ENCODE data around the gene GSAP.
"Not testable (repeated sequence)": the region's sequence is repeated elsewhere in the genome, so short reads cannot be mapped to it uniquely, and the experiment has no call there.

Gene GSAP

DNA sequence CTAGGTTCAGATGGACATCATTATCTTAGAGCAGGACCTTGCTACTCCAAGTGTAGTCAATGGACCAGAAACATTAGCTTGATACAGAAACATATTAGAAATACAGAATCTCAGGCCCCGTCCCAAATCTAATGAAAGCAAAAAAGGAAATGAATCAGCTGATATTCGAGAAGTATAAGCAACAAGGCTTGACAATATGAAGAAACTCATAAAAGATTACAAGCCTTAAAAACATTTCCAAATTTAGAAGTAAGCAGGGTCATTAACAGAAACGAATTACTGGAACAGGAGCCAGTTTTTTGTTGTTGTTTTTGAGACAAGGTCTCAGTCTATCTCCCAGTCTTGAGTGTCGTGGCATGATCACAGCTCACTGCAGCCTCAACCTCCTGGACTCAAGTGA lies 40.5 kb upstream of the GSAP start:
- TF ChIP-seq CTCF (IDR thresholded peaks at IDR 0.05) = no peak
- H3K4me1 ChIP-seq = no peaks in the 10 kb centered on the region
- H3K79me2 ChIP-seq = no peaks in the 10 kb centered on the region
- H3K9ac ChIP-seq = no peak overlapping the region
- no peaks in the 10 kb centered on the region for H3K9me3 ChIP-seq (ENCODE audit: control insufficient read depth, low read length)
- no peaks in the 10 kb centered on the region for H3K36me3 ChIP-seq (ENCODE audit: control insufficient read depth, insufficient read depth, low read length)
- no peak overlapping the region for H3K27ac ChIP-seq
- H3K4me3 ChIP-seq (ENCODE audit: low read depth, low read length) = no peak overlapping the region
- H2AFZ ChIP-seq = no peak overlapping the region
- H3K4me2 ChIP-seq (ENCODE audit: low read length) = no peak overlapping the region
- H3K27me3 ChIP-seq (ENCODE audit: control insufficient read depth, insufficient read depth, low read length) = no peaks in the 10 kb centered on the region

DNA sequence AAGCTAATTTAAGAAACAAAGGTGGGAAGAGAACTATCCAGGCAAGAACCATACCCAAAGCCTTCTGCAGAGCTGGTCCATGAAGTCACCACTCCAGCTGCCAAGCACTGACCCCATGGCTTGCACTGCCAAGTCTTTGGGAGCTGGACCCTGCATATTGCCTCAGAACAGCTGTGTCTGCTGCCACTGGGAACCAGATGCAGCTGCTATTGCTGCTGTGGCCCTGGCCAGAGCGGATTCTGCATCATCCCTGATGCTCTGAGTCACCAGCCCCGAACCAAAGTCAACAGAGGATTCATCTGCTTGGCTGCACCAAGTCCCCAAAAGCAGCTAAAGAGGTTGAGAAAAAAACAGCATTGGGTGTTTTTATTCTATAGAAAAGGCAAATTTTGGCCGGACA lies 39.2 kb upstream of the GSAP start:
- Histone ChIP-seq H3K9ac (no peak overlapping the region), H3K27ac (no peak overlapping the region), H3K4me1 (no peaks in the 10 kb centered on the region), H2AFZ (no peak overlapping the region), H3K4me3 (ENCODE audit: low read depth, low read length) (no peak overlapping the region), H3K9me3 (ENCODE audit: control insufficient read depth, low read length) (no peaks in the 10 kb centered on the region), H3K36me3 (ENCODE audit: control insufficient read depth, insufficient read depth, low read length) (no peaks in the 10 kb centered on the region), H3K79me2 (no peaks in the 10 kb centered on the region), H3K4me2 (ENCODE audit: low read length) (no peak overlapping the region), H3K27me3 (ENCODE audit: control insufficient read depth, insufficient read depth, low read length) (no peaks in the 10 kb centered on the region)
- TF ChIP-seq CTCF (IDR thresholded peaks at IDR 0.05) = no peak

DNA sequence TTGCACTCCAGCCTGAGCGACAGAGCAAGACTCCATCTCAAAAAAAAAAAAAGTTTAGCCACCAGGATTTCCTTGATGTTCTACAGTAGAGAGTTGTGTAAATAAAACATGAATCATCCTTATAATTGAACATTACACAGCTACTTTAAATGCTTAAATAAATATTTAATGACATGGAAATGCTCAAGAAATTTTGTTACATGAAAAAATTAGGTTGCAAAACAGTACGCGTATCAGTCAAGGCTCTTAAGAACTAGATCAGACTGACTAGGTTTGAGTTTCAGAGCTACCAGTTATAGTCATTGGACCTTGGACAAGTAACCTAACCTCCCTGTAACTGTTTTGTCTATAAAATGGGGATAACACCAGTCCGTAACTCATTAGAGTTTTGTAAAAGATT lies 38.7 kb upstream of the GSAP start:
- Histone ChIP-seq H3K9me3 (ENCODE audit: control insufficient read depth, low read length) (no peaks in the 10 kb centered on the region), H3K4me3 (ENCODE audit: low read depth, low read length) (no peak overlapping the region), H3K36me3 (ENCODE audit: control insufficient read depth, insufficient read depth, low read length) (no peaks in the 10 kb centered on the region), H3K27me3 (ENCODE audit: control insufficient read depth, insufficient read depth, low read length) (no peaks in the 10 kb centered on the region), H3K79me2 (no peaks in the 10 kb centered on the region), H3K4me1 (no peaks in the 10 kb centered on the region), H3K9ac (no peak overlapping the region), H2AFZ (no peak overlapping the region), H3K4me2 (ENCODE audit: low read length) (no peak overlapping the region), H3K27ac (no peak overlapping the region)
- no peak for TF ChIP-seq CTCF (IDR thresholded peaks at IDR 0.05)

DNA sequence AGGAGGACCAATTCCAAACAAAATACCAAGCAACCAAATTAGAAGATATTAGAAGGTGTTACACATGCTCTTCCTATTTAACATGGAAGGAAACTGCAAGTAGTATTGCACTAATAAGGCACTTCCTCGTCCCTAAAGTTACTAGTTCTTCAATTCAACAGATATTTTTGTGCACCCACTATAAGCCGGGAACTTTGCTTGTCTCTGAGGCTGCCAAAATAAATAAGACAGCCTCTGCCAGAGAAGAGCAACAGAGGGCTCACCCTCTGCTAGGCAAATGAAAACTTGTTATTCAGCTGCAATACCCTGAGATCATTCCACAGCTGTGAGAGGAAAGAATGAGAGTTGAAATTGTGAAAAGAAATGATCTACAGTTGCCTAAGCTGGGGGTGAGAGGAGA lies 37.4 kb upstream of the GSAP start:
- Histone ChIP-seq H3K27me3 (ENCODE audit: control insufficient read depth, insufficient read depth, low read length) (no peaks in the 10 kb centered on the region), H3K9ac (no peak overlapping the region), H3K9me3 (ENCODE audit: control insufficient read depth, low read length) (no peaks in the 10 kb centered on the region), H3K27ac (no peak overlapping the region), H3K4me3 (ENCODE audit: low read depth, low read length) (no peak overlapping the region), H2AFZ (no peak overlapping the region), H3K36me3 (ENCODE audit: control insufficient read depth, insufficient read depth, low read length) (no peaks in the 10 kb centered on the region), H3K4me2 (ENCODE audit: low read length) (no peak overlapping the region), H3K79me2 (no peaks in the 10 kb centered on the region), H3K4me1 (no peaks in the 10 kb centered on the region)
- no peak for TF ChIP-seq CTCF (IDR thresholded peaks at IDR 0.05)

DNA sequence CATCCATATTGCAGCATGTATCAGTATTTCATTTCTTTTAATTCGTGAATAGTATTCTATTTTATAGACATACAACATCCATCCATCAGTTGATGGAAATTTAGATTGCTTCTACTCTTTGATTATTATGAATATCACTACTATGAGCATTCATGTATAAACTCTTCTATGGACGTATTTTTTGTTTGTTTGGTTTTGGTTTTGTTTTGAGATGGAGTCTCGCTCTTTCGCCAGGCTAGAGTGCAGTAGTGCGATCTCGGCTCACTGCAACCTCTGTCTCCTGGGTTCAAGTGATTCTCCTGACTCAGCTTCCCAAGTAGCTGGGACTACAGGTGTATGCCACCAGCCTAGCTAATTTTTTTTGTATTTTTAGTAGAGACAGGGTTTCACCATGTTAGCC lies 35.8 kb upstream of the GSAP start:
- not testable (repeated sequence) for H3K4me1 ChIP-seq; H2AFZ ChIP-seq; H3K27me3 ChIP-seq (ENCODE audit: control insufficient read depth, insufficient read depth, low read length); H3K79me2 ChIP-seq; H3K9ac ChIP-seq; H3K4me2 ChIP-seq (ENCODE audit: low read length); H3K27ac ChIP-seq; H3K4me3 ChIP-seq (ENCODE audit: low read depth, low read length); H3K9me3 ChIP-seq (ENCODE audit: control insufficient read depth, low read length); H3K36me3 ChIP-seq (ENCODE audit: control insufficient read depth, insufficient read depth, low read length)

All from parathyroid adenoma (tissue), 2 donors.